RWPE2 (cell line): ENCODE results near the gene CNTFR.

Source experiments
- ATAC-seq: fragments of 200-7000 bp; cut with Tn5 transposase; 3 replicates; pipeline ENCODE4 v1.9.1; 2021; ENCODE audit warnings: low read depth
- DNase-seq: peaks from one replicate; pipeline ENCODE4 v3.0.0-alpha.2; 2020; ENCODE audit warnings: low spot score
- H3K27ac ChIP-seq: fragments of 450-650 bp; 2 replicates; pipeline ENCODE4 v1.5.1; 2017; ENCODE audit warnings: mild to moderate bottlenecking; ENCODE audit not compliant: poor library complexity, severe bottlenecking
- H3K27me3 ChIP-seq: fragments of 250-450 bp; sonication (Bioruptor Pico); 2 replicates; pipeline ENCODE4 v1.5.1; 2021; ENCODE audit warnings: mild to moderate bottlenecking, moderate library complexity; ENCODE audit not compliant: insufficient read depth, poor library complexity, severe bottlenecking
- H3K36me3 ChIP-seq: fragments of 250-450 bp; sonication (Bioruptor Pico); 2 replicates; pipeline ENCODE4 v1.5.1; 2020; ENCODE audit warnings: low read depth, mild to moderate bottlenecking, moderate library complexity
- H3K4me1 ChIP-seq: fragments of 250-450 bp; sonication (Bioruptor Pico); 2 replicates; pipeline ENCODE4 v1.5.1; 2021; ENCODE audit warnings: mild to moderate bottlenecking, moderate library complexity; ENCODE audit not compliant: insufficient read depth, poor library complexity, severe bottlenecking
- H3K4me3 ChIP-seq: fragments of 250-450 bp; sonication (Bioruptor Pico); 2 replicates; pipeline ENCODE4 v1.5.1; 2021; ENCODE audit warnings: mild to moderate bottlenecking, moderate library complexity; ENCODE audit not compliant: severe bottlenecking
- H3K9me3 ChIP-seq: fragments of 250-450 bp; sonication (Bioruptor Pico); 2 replicates; pipeline ENCODE4 v1.5.1; 2021; ENCODE audit warnings: mild to moderate bottlenecking, moderate library complexity; ENCODE audit not compliant: severe bottlenecking
- TF ChIP-seq, protein P1 (sequence below): fragments of 450-650 bp; IDR thresholded peaks from one replicate; pipeline ENCODE4 v1.5.1; 2017; ENCODE audit warnings: mild to moderate bottlenecking, moderate library complexity; ENCODE audit not compliant: poor library complexity, severe bottlenecking

CNTFR gene

DNA sequence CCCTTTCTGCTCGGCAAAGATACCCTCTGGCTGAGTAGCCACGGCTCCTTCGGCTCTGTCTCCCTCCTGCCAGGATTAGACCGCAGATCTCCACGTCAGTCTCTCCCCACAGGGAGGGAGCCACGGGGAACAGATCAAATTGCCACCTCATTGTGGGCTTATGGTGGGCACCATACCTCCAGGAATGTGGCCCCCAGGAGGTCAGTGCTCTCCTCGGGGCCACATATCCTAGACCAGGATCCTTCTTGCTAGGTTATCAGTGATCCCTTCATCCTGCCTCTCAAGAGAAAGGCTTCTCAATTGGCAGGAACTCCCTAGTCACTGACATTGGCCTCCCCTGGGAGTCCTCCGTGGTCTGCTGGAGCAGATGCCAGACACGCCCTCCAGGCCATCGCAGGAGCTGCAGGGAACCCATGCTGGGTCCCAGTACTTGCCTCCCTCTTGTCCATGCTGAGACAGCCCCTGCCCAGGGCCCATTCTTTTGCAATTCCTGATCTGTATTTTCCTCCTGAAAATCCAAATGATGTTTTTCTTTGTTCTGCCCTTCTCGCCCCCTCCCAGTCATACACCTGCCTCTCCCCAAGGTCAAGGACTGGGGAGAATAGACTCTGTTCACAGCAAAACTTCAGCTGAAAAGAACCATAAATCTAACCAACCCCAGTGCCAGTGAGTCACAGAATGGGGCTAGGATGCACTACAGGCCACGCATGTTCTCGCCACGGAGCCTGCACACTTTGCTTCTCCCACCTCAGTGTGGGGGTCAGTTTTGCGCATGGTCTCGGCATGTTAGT lies 35.1 kb downstream of the CNTFR start:
- H3K27ac ChIP-seq: no peak overlapping the region
- H3K9me3 ChIP-seq: no peaks in the 10 kb centered on the region
- H3K36me3 ChIP-seq: no peaks in the 10 kb centered on the region
- H3K4me3 ChIP-seq: no peak overlapping the region
- H3K27me3 ChIP-seq: no peaks in the 10 kb centered on the region
- no peak for ATAC-seq
- no peak for DNase-seq
- no peaks in the 10 kb centered on the region for H3K4me1 ChIP-seq
- TF ChIP-seq, protein P1, sequence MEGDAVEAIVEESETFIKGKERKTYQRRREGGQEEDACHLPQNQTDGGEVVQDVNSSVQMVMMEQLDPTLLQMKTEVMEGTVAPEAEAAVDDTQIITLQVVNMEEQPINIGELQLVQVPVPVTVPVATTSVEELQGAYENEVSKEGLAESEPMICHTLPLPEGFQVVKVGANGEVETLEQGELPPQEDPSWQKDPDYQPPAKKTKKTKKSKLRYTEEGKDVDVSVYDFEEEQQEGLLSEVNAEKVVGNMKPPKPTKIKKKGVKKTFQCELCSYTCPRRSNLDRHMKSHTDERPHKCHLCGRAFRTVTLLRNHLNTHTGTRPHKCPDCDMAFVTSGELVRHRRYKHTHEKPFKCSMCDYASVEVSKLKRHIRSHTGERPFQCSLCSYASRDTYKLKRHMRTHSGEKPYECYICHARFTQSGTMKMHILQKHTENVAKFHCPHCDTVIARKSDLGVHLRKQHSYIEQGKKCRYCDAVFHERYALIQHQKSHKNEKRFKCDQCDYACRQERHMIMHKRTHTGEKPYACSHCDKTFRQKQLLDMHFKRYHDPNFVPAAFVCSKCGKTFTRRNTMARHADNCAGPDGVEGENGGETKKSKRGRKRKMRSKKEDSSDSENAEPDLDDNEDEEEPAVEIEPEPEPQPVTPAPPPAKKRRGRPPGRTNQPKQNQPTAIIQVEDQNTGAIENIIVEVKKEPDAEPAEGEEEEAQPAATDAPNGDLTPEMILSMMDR: no peak

DNA sequence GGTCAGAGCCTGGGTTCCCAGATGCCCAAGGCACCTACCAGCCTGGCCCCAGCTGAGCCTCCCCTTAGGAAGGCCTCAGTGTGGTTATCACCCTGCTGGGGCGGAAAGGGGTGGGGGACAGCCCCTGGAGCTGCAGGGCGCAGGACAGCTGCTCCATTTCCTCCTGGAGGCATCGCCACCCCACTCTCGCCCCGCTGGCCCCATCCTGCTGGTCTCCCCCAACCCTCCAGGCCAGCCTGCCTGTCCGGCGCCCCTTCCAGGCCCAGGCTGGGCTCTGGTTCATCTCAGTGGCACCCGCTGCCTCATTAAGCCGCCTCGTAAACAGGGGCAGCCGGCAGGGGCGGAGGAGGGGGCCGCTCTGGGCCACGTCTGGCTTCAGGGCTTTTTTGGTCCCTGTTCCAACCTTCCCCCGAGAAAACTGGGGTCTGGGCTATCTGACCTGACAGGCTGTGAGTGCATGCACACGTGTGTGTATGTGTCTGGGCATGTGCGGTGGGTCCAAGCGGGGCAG lies 36.0 kb downstream of the CNTFR start:
- H3K27me3 ChIP-seq: no peaks in the 10 kb centered on the region
- no peak overlapping the region for H3K4me3 ChIP-seq
- H3K27ac ChIP-seq: no peak overlapping the region
- DNase-seq: peak; percentile 46
- TF ChIP-seq, protein P1: no peak
- H3K9me3 ChIP-seq: no peaks in the 10 kb centered on the region
- ATAC-seq: no peak
- no peaks in the 10 kb centered on the region for H3K36me3 ChIP-seq
- no peaks in the 10 kb centered on the region for H3K4me1 ChIP-seq

DNA sequence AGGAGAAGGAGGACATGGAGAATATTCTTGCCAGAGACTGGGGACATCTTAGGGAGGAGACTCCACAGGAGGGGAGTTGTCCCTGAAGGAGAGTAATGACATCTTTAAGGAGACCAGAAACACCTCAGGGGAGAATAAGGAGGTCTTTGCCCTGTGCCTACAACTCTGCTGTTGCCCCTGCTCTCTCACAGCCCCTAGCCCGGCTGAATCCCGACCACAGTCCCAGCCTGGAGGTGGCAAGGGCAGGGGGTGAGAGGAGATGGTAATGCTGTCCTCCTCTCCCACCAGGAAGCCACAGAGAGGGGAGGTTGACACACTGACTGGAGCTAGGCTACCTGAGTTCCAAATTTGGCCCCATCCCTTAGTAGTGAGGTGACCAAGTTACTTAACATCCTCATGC lies 36.5 kb downstream of the CNTFR start:
- H3K36me3 ChIP-seq: no peaks in the 10 kb centered on the region
- TF ChIP-seq, protein P1: no peak
- ATAC-seq: no peak
- H3K4me3 ChIP-seq: no peak overlapping the region
- H3K27me3 ChIP-seq: no peaks in the 10 kb centered on the region
- DNase-seq: no peak
- H3K27ac ChIP-seq: no peak overlapping the region
- no peaks in the 10 kb centered on the region for H3K4me1 ChIP-seq
- no peaks in the 10 kb centered on the region for H3K9me3 ChIP-seq

DNA sequence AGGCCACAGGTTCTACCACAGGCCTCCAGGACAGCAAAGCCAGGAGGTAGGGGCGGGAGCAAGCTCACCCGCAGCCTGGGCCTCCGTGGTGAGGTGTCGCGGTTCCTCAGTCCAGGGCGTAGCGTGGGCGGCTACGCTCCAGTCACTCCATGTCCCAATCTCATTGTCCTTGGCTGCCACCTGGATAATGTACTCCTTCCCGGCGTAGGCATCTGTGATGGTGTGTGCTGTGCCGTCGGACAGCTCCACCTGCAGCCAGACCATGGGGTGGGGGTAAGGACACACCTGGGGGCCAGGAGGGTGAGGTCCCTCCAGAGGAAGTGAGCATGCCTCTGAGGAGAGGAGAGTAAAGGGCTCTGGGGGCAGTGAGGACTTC lies 36.9 kb downstream of the CNTFR start:
- no peaks in the 10 kb centered on the region for H3K27me3 ChIP-seq
- no peak overlapping the region for H3K27ac ChIP-seq
- DNase-seq (peak; percentile 41), ATAC-seq (no peak)
- H3K4me1 ChIP-seq: no peaks in the 10 kb centered on the region
- TF ChIP-seq, protein P1: no peak
- H3K36me3 ChIP-seq: no peaks in the 10 kb centered on the region
- no peaks in the 10 kb centered on the region for H3K9me3 ChIP-seq
- H3K4me3 ChIP-seq: no peak overlapping the region
